ENCODE results near the gene ADD3. TPM values are rescaled to one million over a fixed set of nuclear protein-coding genes. Genes with fewer than 3 reads are reported as not detected.

The ADD3 gene
- total and polyA plus RNA-seq, 2 of the 13 experiments (the other 11 are each of a cell fraction or from before 2014, with no cell fraction given), result 44.7 to 57.5 TPM

GRCh38 chr10:110169586-110169985, 161.8 kb downstream of the ADD3 start:
- Histone ChIP-seq H3K36me3 (replicated peaks in 1 of 2; ENCODE audit: control insufficient read depth in 1 of 2, insufficient read depth in 2 of 2, low read length in 2 of 2) (no peaks in the 10 kb centered on the region), H3K4me1 (ENCODE audit: insufficient read depth, low read length) (peaks cover 39% of the 10 kb centered on the region), H3K27me3 (ENCODE audit: control insufficient read depth in 1 of 2, insufficient read depth in 2 of 2, low read length in 2 of 2) (peaks cover 0 to 22% of the 10 kb centered on the region in 2 experiments; a peak in 2 of 5 replicates), H3K4me2 (ENCODE audit: low read depth, low read length) (no peak overlapping the region), H3K9ac (ENCODE audit: insufficient read depth, low read depth, low read length) (no peak overlapping the region), H3K79me2 (ENCODE audit: insufficient read depth, low read length) (no peaks in the 10 kb centered on the region), H3K9me3 (ENCODE audit: low read length) (no peaks in the 10 kb centered on the region), H3K4me3 (replicated peaks in 1 of 3; ENCODE audit: insufficient read depth in 1 of 3, low read depth in 2 of 3, low read length in 3 of 3) (no peak overlapping the region), H4K20me1 (ENCODE audit: insufficient read depth, low read length) (no peaks in the 10 kb centered on the region), H3K27ac (ENCODE audit: extremely low read length, insufficient read depth, low read length) (no peak overlapping the region), H2AFZ (ENCODE audit: low read length) (no peak overlapping the region)
- ATAC-seq (no peak), DNase-seq (ENCODE audit: low spot score) (no peak), FAIRE-seq (no peak)
- intact Hi-C loops (cut with micrococcal nuclease; ENCODE audit: unreplicated experiment) (no loop called here), in situ Hi-C loops (cut with HindIII; ENCODE audit: extremely low pct_ligation_motif_present, low pct_unique_long_range_greater_than_20kb) (no loop called here)
- no peak for TF ChIP-seq ZNF230 (CRISPR knock-in tag; IDR thresholded peaks at IDR 0.05)
- no peak for TF ChIP-seq MED13 (CRISPR knock-in tag; IDR thresholded peaks at IDR 0.05)
- no peak for TF ChIP-seq DMAP1 (CRISPR knock-in tag; IDR thresholded peaks at IDR 0.05)
- no peak for TF ChIP-seq ZNF570 (CRISPR knock-in tag; IDR thresholded peaks at IDR 0.05; ENCODE audit: borderline replicate concordance)
- no peak for TF ChIP-seq ZNF678 (CRISPR knock-in tag; IDR thresholded peaks at IDR 0.05)
- no peak for TF ChIP-seq XRCC5 (optimal IDR thresholded peaks at IDR 0.05; ENCODE audit: low read length)
- TF ChIP-seq NFE2L2 (IDR thresholded peaks at IDR 0.05; ENCODE audit: low read length), result no peak
- TF ChIP-seq ZNF674 (CRISPR knock-in tag; IDR thresholded peaks at IDR 0.05; ENCODE audit: low read depth), result no peak
- no peak for TF ChIP-seq SNRNP70 (IDR thresholded peaks at IDR 0.05; ENCODE audit: low read depth, low read length)
- no peak for TF ChIP-seq ATF6 (CRISPR knock-in tag; conservative IDR thresholded peaks at IDR 0.05)
- CTCF ChIA-PET (ENCODE audit: low intra/inter-chr PET ratio, low total read pairs), result no interaction called here
- POLR2A ChIA-PET, result interaction anchor here (0.8 kb wide), 1 partner anchor 8 kb away, joined by 5 read pairs; no protein-coding TSS in a partner anchor
- WGBS (ENCODE audit: low lambda C conversion rate), result 0% methylated on average over 1 of the region's 1 CpG
- BruUV-seq (replicated peaks), result no TSS peak

Data from HepG2 (cell line).